Measurements from ENCODE around the gene HES3.

GRCh38 chr1:6207075-6207885 lies 36.7 kb upstream of the HES3 start:
- TF ChIP-seq SREBF2 (IDR thresholded peaks at IDR 0.05; ENCODE audit: low read length) = no peak
- no peak for TF ChIP-seq CTCF (IDR thresholded peaks at IDR 0.05 in 2 of 3, conservative IDR thresholded peaks at IDR 0.05 in 1 of 3; ENCODE audit: control insufficient read depth in 2 of 3, extremely low read depth in 1 of 3, insufficient read depth in 1 of 3, low read depth in 3 of 3, low read length in 3 of 3)
- TF ChIP-seq EZH2 (IDR thresholded peaks at IDR 0.05; ENCODE audit: borderline replicate concordance, control insufficient read depth, low read depth, low read length) = no peak
- TF ChIP-seq MXI1 (IDR thresholded peaks at IDR 0.05; ENCODE audit: low read depth, low read length) = no peak
- no peak for TF ChIP-seq ZNF207 (IDR thresholded peaks at IDR 0.05; ENCODE audit: borderline replicate concordance)
- TF ChIP-seq ATF3 (IDR thresholded peaks at IDR 0.05; ENCODE audit: borderline replicate concordance, extremely low read depth, low read depth, low read length) = no peak

All from GM12878 (cell line).